ENCODE results near the gene MEGF8. TPM values are rescaled to one million over a fixed set of nuclear protein-coding genes. Genes with fewer than 3 reads are reported as not detected.
A peak's percentile ranks its signal among the peaks of the same experiment; 100 is the strongest.

Gene MEGF8
- total and polyA plus RNA-seq, 10 of the 15 experiments (the other 5 are each of a cell fraction or from before 2014, with no cell fraction given), result 0.43 to 12.8 (median 2.7) TPM

GRCh38 chr19:42325308-42325895 lies at the start of gene MEGF8 (continued):
- no peak for TF ChIP-seq CUX1 (IDR thresholded peaks at IDR 0.05; ENCODE audit: insufficient replicate concordance, low read depth, low read length)
- peak; percentile 1; the same call in 1 of the 2 replicates for TF ChIP-seq YY1 (IDR thresholded peaks at IDR 0.05; ENCODE audit: low read depth, low read length)
- no peak for TF ChIP-seq RFX5 (IDR thresholded peaks at IDR 0.05; ENCODE audit: low read depth, low read length)
- peak; percentile 75 for TF ChIP-seq MAX (IDR thresholded peaks at IDR 0.05; ENCODE audit: low read depth, low read length)
- peak; percentile 30 to 52; a peak in 2 of 4 replicates for TF ChIP-seq BHLHE40 (IDR thresholded peaks at IDR 0.05; ENCODE audit: borderline replicate concordance in 1 of 2, low read depth in 2 of 2, low read length in 1 of 2)
- peak; percentile 98 to 100 for TF ChIP-seq SRF (IDR thresholded peaks at IDR 0.05; ENCODE audit: low read depth in 2 of 2, low read length in 2 of 2)
- TF ChIP-seq POLR2A (IDR thresholded peaks at IDR 0.05; ENCODE audit: low read depth, low read length), result peak; percentile 85
- 0 out of 2 replicates have a peak, but pooled peaks have one; percentile 30 for TF ChIP-seq NKRF (conservative IDR thresholded peaks at IDR 0.05)
- TF ChIP-seq NRF1 (conservative IDR thresholded peaks at IDR 0.05; ENCODE audit: low read depth, low read length), result peak; percentile 97
- TF ChIP-seq CHD2 (IDR thresholded peaks at IDR 0.05; ENCODE audit: borderline replicate concordance, low read depth, low read length), result peak; percentile 59; the same call in 1 of the 2 replicates
- no peak for TF ChIP-seq NR2C2 (IDR thresholded peaks at IDR 0.05; ENCODE audit: borderline replicate concordance, control insufficient read depth, insufficient read length, low read depth)
- TF ChIP-seq CBX3 (IDR thresholded peaks at IDR 0.05; ENCODE audit: borderline replicate concordance, low read depth), result no peak
- TF ChIP-seq MEF2A (IDR thresholded peaks at IDR 0.05; ENCODE audit: insufficient read depth, low read depth, low read length), result 0 out of 2 replicates have a peak, but pooled peaks have one; percentile 38
- TF ChIP-seq POLR2AphosphoS5 (IDR thresholded peaks at IDR 0.05; ENCODE audit: low read length), result peak; percentile 66; the same call in 1 of the 2 replicates
- no peak for TF ChIP-seq POLR2AphosphoS2 (IDR thresholded peaks at IDR 0.05; ENCODE audit: low read depth, low read length)
- TF ChIP-seq ZBED1 (IDR thresholded peaks at IDR 0.05; ENCODE audit: borderline replicate concordance), result no peak
- TF ChIP-seq TCF7 (IDR thresholded peaks at IDR 0.05; ENCODE audit: borderline replicate concordance), result no peak
- TF ChIP-seq USF2 (IDR thresholded peaks at IDR 0.05; ENCODE audit: borderline replicate concordance, low read depth, low read length), result no peak
- no peak for TF ChIP-seq MTA3 (IDR thresholded peaks at IDR 0.05; ENCODE audit: borderline replicate concordance, low read length)
- no peak for TF ChIP-seq YBX1 (IDR thresholded peaks at IDR 0.05)
- no peak for TF ChIP-seq HSF1 (IDR thresholded peaks at IDR 0.05; ENCODE audit: low read depth, low read length)

All from GM12878 (cell line).